Measurements from ENCODE around the gene FMN2. TPM values are rescaled to one million over a fixed set of nuclear protein-coding genes. Genes with fewer than 3 reads are reported as not detected.

Gene FMN2
- total RNA-seq, 1 experiment from 2014 or later, result 0.59 TPM

GRCh38 chr1:240136402-240136801 lies 44.7 kb downstream of the FMN2 start:
- Histone ChIP-seq H3K56ac (ENCODE audit: insufficient read length, low read depth, low read length) (no peak overlapping the region), H2BK5ac (ENCODE audit: insufficient read length, low read length) (no peak overlapping the region), H3K79me1 (ENCODE audit: insufficient read depth, low read depth, low read length, poor library complexity, severe bottlenecking) (no peaks in the 10 kb centered on the region), H4K91ac (ENCODE audit: insufficient read length, low read depth, low read length) (no peak overlapping the region), H2AFZ (ENCODE audit: low read length) (no peak overlapping the region), H4K20me1 (ENCODE audit: control insufficient read depth, insufficient read depth, insufficient read length) (no peaks in the 10 kb centered on the region), H2BK12ac (ENCODE audit: insufficient read length, low read depth, low read length) (no peak overlapping the region), H3K18ac (ENCODE audit: insufficient read length, low read depth, low read length) (no peak overlapping the region), H3K14ac (ENCODE audit: insufficient read depth, low read length) (no peak overlapping the region), H3T11ph (ENCODE audit: low read length) (no peak overlapping the region), H2BK15ac (ENCODE audit: low read depth, low read length) (no peak overlapping the region), H3K4me1 (ENCODE audit: insufficient read depth, low read length) (peaks cover 2% of the 10 kb centered on the region; the same call in 1 of the 2 replicates), H3K4ac (ENCODE audit: low read depth, low read length) (no peak overlapping the region), H3K23me2 (ENCODE audit: insufficient read length, low read depth, low read length, poor library complexity, severe bottlenecking) (no peaks in the 10 kb centered on the region), H3K79me2 (ENCODE audit: insufficient read depth, low read length) (no peaks in the 10 kb centered on the region), H3K9me3 (ENCODE audit: control insufficient read depth, low read depth, low read length) (no peaks in the 10 kb centered on the region), H3K9ac (ENCODE audit: extremely low read depth, insufficient read length, low read length) (no peak overlapping the region), H3K27ac (ENCODE audit: insufficient read length, low read depth, low read length) (no peak overlapping the region), H4K8ac (replicated peaks; ENCODE audit: insufficient read length, low read depth, low read length) (no peak overlapping the region), H4K5ac (ENCODE audit: insufficient read length, low read depth, low read length) (no peak overlapping the region), H3K23ac (ENCODE audit: insufficient read length, low read depth, low read length) (no peak overlapping the region), H2AK5ac (ENCODE audit: insufficient read length, low read length) (no peak overlapping the region), H3K4me2 (ENCODE audit: insufficient read depth, insufficient read length, low read length) (no peak overlapping the region), H3K27me3 (ENCODE audit: insufficient read depth, low read length) (no peaks in the 10 kb centered on the region), H2BK20ac (ENCODE audit: low read depth, low read length, poor library complexity, severe bottlenecking) (no peak overlapping the region), H2BK120ac (ENCODE audit: low read depth, low read length, poor library complexity, severe bottlenecking) (no peak overlapping the region)
- DNase-seq, result no peak
- H3K9me3 Mint-ChIP-seq, result no peaks in the 10 kb centered on the region
- WGBS (ENCODE audit: extremely low coverage, insufficient read length, low lambda C conversion rate), result no CpG with 5 or more reads among the region's 3 CpGs
- H3K27ac Mint-ChIP-seq, result no peak overlapping the region; a peak in 1 of 7 replicates
- no peak overlapping the region for H3K4me3 Mint-ChIP-seq
- H3K4me1 Mint-ChIP-seq, result peaks cover 14 to 18% of the 10 kb centered on the region in 2 experiments
- TF ChIP-seq CTCF (conservative IDR thresholded peaks at IDR 0.05), result no peak
- no peaks in the 10 kb centered on the region for H3K36me3 Mint-ChIP-seq (ENCODE audit: insufficient read depth in 1 of 3, low read depth in 3 of 3)
- H3K27me3 Mint-ChIP-seq (ENCODE audit: low read depth), result peaks cover 1% of the 10 kb centered on the region; the same call in 1 of the 2 replicates
